PC-9 (cell line): ENCODE results near the gene COG5. TPM values are rescaled to one million over a fixed set of nuclear protein-coding genes. Genes with fewer than 3 reads are reported as not detected.

Experiments
- BruUV-seq: library from RNA; stranded (reverse); fragments of 400-500 nt; replicated peaks from 2 replicates; lab custom pipeline; 2021; lab: Mats Ljungman, UMichigan
- CTCF ChIA-PET: fragments of 300-600 bp; sonication (Branson Sonifier 250); formaldehyde crosslinking; loops from one replicate; lab custom pipeline; 2022; ENCODE audit warnings: antibody characterized with exemption; lab: Charles Lee
- POLR2A ChIA-PET: fragments of 300-600 bp; sonication (Branson Sonifier 250); formaldehyde crosslinking; loops from one replicate; lab custom pipeline; 2022; ENCODE audit warnings: antibody characterized with exemption; ENCODE audit not compliant: unreplicated experiment; lab: Charles Lee
- DNase-seq, 2 experiments: peaks; one replicate each; pipeline versions ENCODE4 v3.0.0 to v3.0.0-alpha.2; 2015 to 2022; ENCODE audit warnings: mixed read lengths in 1 of 2
- H2AFZ ChIP-seq: fragments of 200-600 bp; sonication (generic); 2 replicates; pipeline ENCODE4 v1.8.1; 2017; ENCODE audit warnings: antibody characterized with exemption
- H3F3A ChIP-seq: fragments of 200-600 bp; sonication (generic); 2 replicates; pipeline ENCODE4 v1.8.1; 2017; ENCODE audit warnings: antibody characterized with exemption, mild to moderate bottlenecking, low read depth; ENCODE audit not compliant: insufficient read depth
- H3K27ac ChIP-seq: fragments of 200-600 bp; sonication (generic); 2 replicates; pipeline ENCODE4 v1.6.1; 2016; ENCODE audit warnings: mixed run types
- H3K27me3 ChIP-seq: fragments of 200-600 bp; sonication (generic); 2 replicates; pipeline ENCODE4 v1.6.1; 2016; ENCODE audit warnings: low read depth, mixed run types; ENCODE audit not compliant: insufficient read depth
- H3K36me3 ChIP-seq: fragments of 200-600 bp; sonication (generic); 2 replicates; pipeline ENCODE4 v1.6.1; 2016; ENCODE audit warnings: low read depth, mixed run types
- H3K4me1 ChIP-seq: fragments of 200-600 bp; sonication (generic); replicated peaks from 2 replicates; pipeline ENCODE4 v1.6.1; 2016; ENCODE audit warnings: mixed run types; ENCODE audit not compliant: insufficient read depth
- H3K4me2 ChIP-seq: fragments of 200-600 bp; sonication (generic); 2 replicates; pipeline ENCODE4 v1.6.1; 2017; ENCODE audit warnings: mixed run types
- H3K4me3 ChIP-seq: fragments of 200-600 bp; sonication (generic); 2 replicates; pipeline ENCODE4 v1.6.1; 2016; ENCODE audit warnings: mixed run types
- H3K79me2 ChIP-seq: fragments of 200-600 bp; sonication (generic); 2 replicates; pipeline ENCODE4 v1.6.1; 2017; ENCODE audit warnings: low read depth, mixed run types
- H3K9me2 ChIP-seq: fragments of 200-600 bp; sonication (generic); 2 replicates; pipeline ENCODE4 v1.8.1; 2017; ENCODE audit warnings: mild to moderate bottlenecking; ENCODE audit not compliant: insufficient read depth
- H3K9me3 ChIP-seq: fragments of 200-600 bp; sonication (generic); 2 replicates; pipeline ENCODE4 v1.8.1; 2016; ENCODE audit warnings: low read depth; ENCODE audit not compliant: insufficient read depth
- H4K20me1 ChIP-seq: fragments of 200-600 bp; sonication (generic); 2 replicates; pipeline ENCODE4 v1.8.1; 2017; ENCODE audit not compliant: insufficient read depth
- EZH2 ChIP-seq: fragments of 200-600 bp; sonication (generic); IDR thresholded peaks from 2 replicates; pipeline ENCODE4 v1.8.0; 2017; ENCODE audit warnings: antibody characterized with exemption, low read depth
- intact Hi-C: fragments of 100-400 bp; cut with micrococcal nuclease; formaldehyde crosslinking; loops from one replicate; pipeline ENCODE4 v1.10.0; 2022; ENCODE audit not compliant: unreplicated experiment
- total RNA-seq: library from RNA; stranded (reverse); gene quantifications from 2 replicates; pipeline ENCODE4 v1.2.3, GENCODE V29; 2021
- TF ChIP-seq, protein P1 (sequence below): fragments of 200-600 bp; sonication (generic); conservative IDR thresholded peaks from 2 replicates; pipeline ENCODE4 v1.6.1; 2017; ENCODE audit warnings: mixed run types, antibody characterized with exemption, mild to moderate bottlenecking, moderate library complexity

Gene COG5
- total RNA-seq, 1 experiment from 2014 or later: 43.5 TPM

DNA sequence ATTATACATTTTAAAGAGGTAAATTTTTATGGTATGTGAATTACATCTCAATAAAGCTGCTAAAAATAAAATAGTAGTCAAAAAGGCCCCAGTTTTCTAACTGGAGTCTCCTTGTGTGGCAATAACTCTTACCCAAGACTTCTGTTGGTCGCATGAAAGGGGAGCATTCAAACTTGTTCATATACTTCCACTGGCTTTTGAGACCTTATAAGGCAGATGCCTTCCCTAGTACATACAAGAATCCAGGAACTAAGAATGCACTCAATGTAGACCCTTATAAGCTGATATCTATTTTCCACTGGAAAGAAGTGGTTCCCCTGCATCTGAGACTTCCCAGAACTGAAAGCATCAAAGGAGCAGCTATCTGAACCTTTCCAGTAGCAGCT lies 29.3 kb upstream of the COG5 start:
- no peak for TF ChIP-seq EZH2
- TF ChIP-seq, protein P1, sequence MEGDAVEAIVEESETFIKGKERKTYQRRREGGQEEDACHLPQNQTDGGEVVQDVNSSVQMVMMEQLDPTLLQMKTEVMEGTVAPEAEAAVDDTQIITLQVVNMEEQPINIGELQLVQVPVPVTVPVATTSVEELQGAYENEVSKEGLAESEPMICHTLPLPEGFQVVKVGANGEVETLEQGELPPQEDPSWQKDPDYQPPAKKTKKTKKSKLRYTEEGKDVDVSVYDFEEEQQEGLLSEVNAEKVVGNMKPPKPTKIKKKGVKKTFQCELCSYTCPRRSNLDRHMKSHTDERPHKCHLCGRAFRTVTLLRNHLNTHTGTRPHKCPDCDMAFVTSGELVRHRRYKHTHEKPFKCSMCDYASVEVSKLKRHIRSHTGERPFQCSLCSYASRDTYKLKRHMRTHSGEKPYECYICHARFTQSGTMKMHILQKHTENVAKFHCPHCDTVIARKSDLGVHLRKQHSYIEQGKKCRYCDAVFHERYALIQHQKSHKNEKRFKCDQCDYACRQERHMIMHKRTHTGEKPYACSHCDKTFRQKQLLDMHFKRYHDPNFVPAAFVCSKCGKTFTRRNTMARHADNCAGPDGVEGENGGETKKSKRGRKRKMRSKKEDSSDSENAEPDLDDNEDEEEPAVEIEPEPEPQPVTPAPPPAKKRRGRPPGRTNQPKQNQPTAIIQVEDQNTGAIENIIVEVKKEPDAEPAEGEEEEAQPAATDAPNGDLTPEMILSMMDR: no peak
- Histone ChIP-seq H3K9me2 (no peaks in the 10 kb centered on the region), H3K79me2 (no peaks in the 10 kb centered on the region), H3K4me1 (peaks cover 39% of the 10 kb centered on the region), H3K27ac (0 out of 2 replicates have a peak overlapping the region, but pooled peaks have one; percentile 84), H3K36me3 (peaks cover 24% of the 10 kb centered on the region), H4K20me1 (no peaks in the 10 kb centered on the region), H3F3A (peaks cover 36% of the 10 kb centered on the region), H3K4me3 (no peak overlapping the region), H2AFZ (no peak overlapping the region), H3K27me3 (no peaks in the 10 kb centered on the region), H3K4me2 (no peak overlapping the region), H3K9me3 (no peaks in the 10 kb centered on the region; the same call in 1 of the 2 replicates)
- DNase-seq: no peak
- BruUV-seq: no TSS peak
- intact Hi-C loops: no loop called here
- CTCF ChIA-PET: no interaction called here
- POLR2A ChIA-PET: interaction anchor here (0.6 kb wide), 1 partner anchor 996 kb away, joined by 8 read pairs; no protein-coding TSS in a partner anchor

DNA sequence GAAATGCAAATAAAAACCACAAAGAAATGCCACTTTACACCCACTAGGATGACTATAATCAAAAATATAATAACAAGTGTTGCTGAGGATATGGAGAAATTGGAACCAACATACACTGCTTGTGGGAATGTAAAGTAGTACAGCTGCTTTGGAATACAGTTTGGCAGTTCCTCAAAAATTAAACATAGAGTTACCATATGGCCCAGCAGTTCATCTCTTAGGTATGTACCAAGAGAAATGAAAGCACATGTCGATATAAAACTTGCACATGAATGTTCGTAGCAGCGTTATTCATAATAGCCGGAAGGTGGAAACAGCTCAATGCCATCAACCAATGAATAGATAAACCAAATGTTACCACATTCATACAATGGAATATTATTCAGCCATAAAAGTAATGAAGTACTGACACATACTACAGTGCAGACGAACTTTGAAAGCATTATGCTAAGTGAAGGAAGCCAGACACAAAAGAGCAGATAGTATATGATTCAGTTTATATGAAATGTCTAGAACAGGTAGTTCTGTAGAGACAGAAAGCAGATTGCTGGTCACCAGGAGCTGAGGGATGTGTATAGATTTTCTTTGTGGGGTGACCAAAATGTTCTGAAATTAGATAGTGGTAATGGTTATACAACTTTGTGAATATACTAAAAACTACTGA lies 28.8 kb upstream of the COG5 start:
- no peak overlapping the region for H2AFZ ChIP-seq
- POLR2A ChIA-PET: no interaction called here
- H3K9me2 ChIP-seq: no peaks in the 10 kb centered on the region
- no peaks in the 10 kb centered on the region for H4K20me1 ChIP-seq
- no peak overlapping the region for H3K4me2 ChIP-seq
- CTCF ChIA-PET: no interaction called here
- TF ChIP-seq, protein P1: no peak
- TF ChIP-seq EZH2: no peak
- intact Hi-C loops: no loop called here
- no peak for DNase-seq
- H3K9me3 ChIP-seq: no peaks in the 10 kb centered on the region; the same call in 1 of the 2 replicates
- H3K79me2 ChIP-seq: no peaks in the 10 kb centered on the region
- BruUV-seq: no TSS peak
- H3K36me3 ChIP-seq: peaks cover 21% of the 10 kb centered on the region
- H3K4me1 ChIP-seq: peaks cover 39% of the 10 kb centered on the region
- no peaks in the 10 kb centered on the region for H3K27me3 ChIP-seq
- 0 out of 2 replicates have a peak overlapping the region, but pooled peaks have one; percentile 84 for H3K27ac ChIP-seq
- no peak overlapping the region for H3K4me3 ChIP-seq
- H3F3A ChIP-seq: peaks cover 36% of the 10 kb centered on the region

DNA sequence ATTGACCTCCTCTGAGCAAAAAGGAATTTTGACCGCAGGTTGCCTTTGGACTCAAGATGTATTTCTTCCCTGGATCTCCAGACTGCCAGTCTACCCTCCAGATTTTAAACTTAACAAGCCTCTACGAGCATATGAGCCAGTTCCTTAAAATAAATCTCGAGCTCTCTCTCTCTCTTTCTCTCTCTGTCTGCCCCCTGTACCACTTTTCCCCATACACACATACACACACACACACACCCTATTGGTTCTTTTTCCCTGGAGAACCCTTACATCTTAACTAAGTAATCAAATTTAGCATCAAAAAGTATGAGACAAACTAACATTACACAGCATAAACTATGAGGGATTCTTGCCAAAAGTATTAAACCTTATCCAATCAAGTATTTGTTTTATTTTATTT lies 27.7 kb upstream of the COG5 start:
- Histone ChIP-seq H3K4me2 (no peak overlapping the region), H3F3A (peaks cover 32% of the 10 kb centered on the region), H3K4me1 (peaks cover 32% of the 10 kb centered on the region), H4K20me1 (no peaks in the 10 kb centered on the region), H3K79me2 (no peaks in the 10 kb centered on the region), H3K9me2 (no peaks in the 10 kb centered on the region), H3K36me3 (peaks cover 10% of the 10 kb centered on the region), H2AFZ (no peak overlapping the region), H3K4me3 (no peak overlapping the region), H3K27ac (no peak overlapping the region), H3K27me3 (no peaks in the 10 kb centered on the region), H3K9me3 (no peaks in the 10 kb centered on the region)
- DNase-seq: no peak
- BruUV-seq: no TSS peak
- ChIA-PET POLR2A (no interaction called here), CTCF (no interaction called here)
- TF ChIP-seq, protein P1: no peak
- TF ChIP-seq EZH2: no peak
- intact Hi-C loops: no loop called here
